HL-60/S4 (cell line): ENCODE results near the gene EXOSC6.
"Not testable (repeated sequence)": the region's sequence is repeated elsewhere in the genome, so short reads cannot be mapped to it uniquely, and the experiment has no call there.

Source experiments
- in situ Hi-C: fragments of 300-500 bp; cut with MboI; formaldehyde crosslinking; loops from 2 replicates; pipeline ENCODE4 v1.14.3; 2022; ENCODE audit warnings: low sequenced_read_pairs

Gene EXOSC6

GRCh38 chr16:70200063-70200462 lies 51.7 kb downstream of the EXOSC6 start:
- in situ Hi-C loops = not testable (repeated sequence)

GRCh38 chr16:70199170-70199569 lies 52.6 kb downstream of the EXOSC6 start:
- in situ Hi-C loops = not testable (repeated sequence)

DNA sequence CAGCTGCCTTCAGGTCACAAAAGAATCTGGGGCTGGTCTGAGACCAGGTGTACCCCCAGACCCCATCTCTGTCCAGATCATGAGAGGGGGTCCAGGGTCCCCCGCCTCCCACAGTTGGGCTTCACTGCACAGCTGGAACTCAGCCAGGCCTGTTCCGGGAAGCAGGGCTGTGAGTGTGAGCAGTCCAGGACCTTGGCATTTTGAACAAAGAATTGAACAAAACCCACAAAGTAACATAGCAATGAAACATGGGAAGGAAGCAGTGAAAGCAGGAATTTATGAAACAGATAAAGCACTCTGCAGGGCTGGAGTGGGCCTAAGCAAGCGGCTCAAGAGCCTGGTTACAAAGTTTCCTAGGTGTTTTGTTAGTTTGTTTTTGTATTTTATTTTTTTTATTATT lies 53.1 kb downstream of the EXOSC6 start:
- in situ Hi-C loops = not testable (repeated sequence)

DNA sequence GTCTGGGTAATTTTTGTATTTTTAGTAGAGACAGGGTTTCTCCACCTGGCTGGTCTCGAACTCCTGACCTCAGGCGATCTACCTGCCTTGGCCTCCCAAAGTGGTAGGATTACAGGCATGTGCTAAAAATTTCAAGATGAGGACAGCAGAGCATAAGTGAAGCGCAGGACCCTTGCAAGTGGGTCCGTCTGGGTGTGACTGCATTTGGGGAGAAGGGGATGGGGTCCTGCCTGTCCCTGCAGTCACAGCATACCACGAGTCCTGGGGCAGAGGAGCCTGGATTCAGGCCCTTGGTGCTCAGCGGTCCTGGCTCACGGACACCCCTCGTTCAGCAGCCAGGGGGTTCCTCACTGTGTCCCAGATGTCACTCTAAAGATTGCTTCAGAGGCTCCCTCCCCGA lies 53.5 kb downstream of the EXOSC6 start:
- in situ Hi-C loops = not testable (repeated sequence)

DNA sequence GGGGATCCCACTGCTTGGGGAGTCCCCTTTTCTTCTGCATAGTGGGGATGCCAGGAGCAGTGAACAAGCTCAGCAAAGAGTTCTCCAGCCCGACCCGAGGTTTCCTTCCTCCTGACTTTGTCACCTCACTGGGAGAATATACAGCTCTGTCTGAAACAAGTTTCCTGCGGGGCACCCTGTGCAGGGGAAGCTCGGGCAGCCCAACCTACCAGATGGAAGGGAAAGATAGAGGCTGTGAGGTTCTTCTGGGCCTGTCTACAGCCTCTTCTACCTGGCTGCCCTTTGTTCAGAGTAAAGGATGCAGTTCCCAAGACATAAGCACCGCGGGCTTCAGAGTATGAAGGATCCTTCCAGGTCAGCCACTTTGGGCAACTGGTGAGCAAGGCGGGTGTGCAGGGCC lies 54.1 kb downstream of the EXOSC6 start:
- in situ Hi-C loops = not testable (repeated sequence)
